ENCODE data around the gene NCOA3. TPM values are rescaled to one million over a fixed set of nuclear protein-coding genes. Genes with fewer than 3 reads are reported as not detected.

NCOA3 gene
- total RNA-seq, 1 experiment from 2014 or later: 96.7 TPM

DNA sequence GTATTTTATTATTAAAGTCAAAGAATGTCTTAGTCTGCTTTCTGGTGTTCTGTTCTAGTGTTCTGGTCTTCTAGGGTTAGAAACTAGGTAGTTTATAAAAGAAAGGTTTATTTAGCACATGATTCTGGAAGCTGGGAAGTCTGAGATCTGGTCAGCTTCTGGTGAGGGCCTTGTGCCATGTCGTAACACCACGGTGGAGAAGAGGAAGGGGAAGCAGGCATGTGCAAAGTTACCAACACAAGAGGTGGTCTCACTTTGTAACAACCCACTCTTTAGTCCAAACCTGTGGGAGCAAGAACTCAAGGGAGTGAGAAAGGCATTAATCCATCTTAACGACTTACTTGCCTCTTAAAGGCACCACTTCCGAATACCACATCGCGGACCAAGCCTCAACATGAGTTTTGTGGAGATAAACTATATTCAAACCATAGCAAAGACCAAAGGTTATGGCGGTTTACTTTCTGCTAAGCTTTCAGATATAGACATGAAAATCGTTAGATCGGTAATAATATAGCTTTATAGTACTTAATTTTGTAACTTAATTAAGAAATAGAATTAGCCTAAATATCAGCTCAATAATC, 99.4 kb downstream of the NCOA3 start:
- no peak for TF ChIP-seq CTCF (IDR thresholded peaks at IDR 0.05; ENCODE audit: insufficient read depth in 1 of 2, low read depth in 1 of 2, low read length in 1 of 2, severe bottlenecking in 1 of 2, unreplicated experiment in 1 of 2)
- Histone ChIP-seq H3K4me1 (peaks cover 22% of the 10 kb centered on the region), H3K36me3 (ENCODE audit: control insufficient read depth, insufficient read depth, low read length) (no peaks in the 10 kb centered on the region), H3K27me3 (replicated peaks; ENCODE audit: control insufficient read depth, insufficient read depth, low read length) (no peaks in the 10 kb centered on the region), H3K4me3 (ENCODE audit: low read depth, low read length) (no peak overlapping the region), H3K9me3 (no peaks in the 10 kb centered on the region)
- no peak for DNase-seq
- Mint-ChIP-seq H3K4me3 (ENCODE audit: unreplicated experiment) (no peak overlapping the region), H3K9me3 (ENCODE audit: unreplicated experiment) (no peaks in the 10 kb centered on the region), H3K36me3 (ENCODE audit: insufficient read depth, unreplicated experiment) (peaks cover 44% of the 10 kb centered on the region), H3K4me1 (ENCODE audit: low read depth, unreplicated experiment) (peaks cover 38% of the 10 kb centered on the region), H3K27ac (ENCODE audit: unreplicated experiment) (no peak overlapping the region), H3K27me3 (ENCODE audit: insufficient read depth, unreplicated experiment) (no peaks in the 10 kb centered on the region)
- no TSS peak for BruUV-seq (replicated peaks)
- intact Hi-C loops (cut with micrococcal nuclease; ENCODE audit: unreplicated experiment): no loop called here
- POLR2A ChIA-PET: interaction anchor here (0.7 kb wide), 1 partner anchor 68 kb away, joined by 3 read pairs; no protein-coding TSS in a partner anchor
- CTCF ChIA-PET: interaction anchor here (0.8 kb wide), 1 partner anchor 40 kb away, joined by 3 read pairs; no protein-coding TSS in a partner anchor

- TF ChIP-seq CTCF (IDR thresholded peaks at IDR 0.05; ENCODE audit: insufficient read depth in 1 of 2, low read depth in 1 of 2, low read length in 1 of 2, severe bottlenecking in 1 of 2, unreplicated experiment in 1 of 2): no peak
- POLR2A ChIA-PET: no interaction called here
These were observed 101.6 kb downstream of the NCOA3 start for GRCh38 chr20:47603260-47603659.

GRCh38 chr20:47605673-47606413, 104.2 kb downstream of the NCOA3 start:
- Mint-ChIP-seq H3K27ac (ENCODE audit: unreplicated experiment) (no peak overlapping the region), H3K4me1 (ENCODE audit: low read depth, unreplicated experiment) (peaks cover 26% of the 10 kb centered on the region), H3K4me3 (ENCODE audit: unreplicated experiment) (no peak overlapping the region), H3K9me3 (ENCODE audit: unreplicated experiment) (no peaks in the 10 kb centered on the region), H3K27me3 (ENCODE audit: insufficient read depth, unreplicated experiment) (no peaks in the 10 kb centered on the region), H3K36me3 (ENCODE audit: insufficient read depth, unreplicated experiment) (peaks cover 32% of the 10 kb centered on the region)
- DNase-seq: no peak
- Histone ChIP-seq H3K4me1 (peaks cover 6% of the 10 kb centered on the region), H3K9me3 (no peaks in the 10 kb centered on the region), H3K36me3 (ENCODE audit: control insufficient read depth, insufficient read depth, low read length) (no peaks in the 10 kb centered on the region), H3K4me3 (ENCODE audit: low read depth, low read length) (no peak overlapping the region), H3K27me3 (replicated peaks; ENCODE audit: control insufficient read depth, insufficient read depth, low read length) (no peaks in the 10 kb centered on the region)
- TF ChIP-seq CTCF (IDR thresholded peaks at IDR 0.05; ENCODE audit: insufficient read depth in 1 of 2, low read depth in 1 of 2, low read length in 1 of 2, severe bottlenecking in 1 of 2, unreplicated experiment in 1 of 2): no peak
- intact Hi-C loops (cut with micrococcal nuclease; ENCODE audit: unreplicated experiment): no loop called here
- ChIA-PET POLR2A (no interaction called here), CTCF (no interaction called here)
- BruUV-seq (replicated peaks): no TSS peak

More at GRCh38 chr20:47603260-47603659, 101.6 kb downstream of the NCOA3 start:
- Mint-ChIP-seq H3K27me3 (ENCODE audit: insufficient read depth, unreplicated experiment) (no peaks in the 10 kb centered on the region), H3K36me3 (ENCODE audit: insufficient read depth, unreplicated experiment) (peaks cover 32% of the 10 kb centered on the region), H3K4me1 (ENCODE audit: low read depth, unreplicated experiment) (peaks cover 40% of the 10 kb centered on the region), H3K27ac (ENCODE audit: unreplicated experiment) (no peak overlapping the region), H3K9me3 (ENCODE audit: unreplicated experiment) (no peaks in the 10 kb centered on the region), H3K4me3 (ENCODE audit: unreplicated experiment) (no peak overlapping the region)
- BruUV-seq (replicated peaks): no TSS peak
- intact Hi-C loops (cut with micrococcal nuclease; ENCODE audit: unreplicated experiment): no loop called here
- Histone ChIP-seq H3K4me3 (ENCODE audit: low read depth, low read length) (no peak overlapping the region), H3K36me3 (ENCODE audit: control insufficient read depth, insufficient read depth, low read length) (no peaks in the 10 kb centered on the region), H3K9me3 (no peaks in the 10 kb centered on the region), H3K27me3 (replicated peaks; ENCODE audit: control insufficient read depth, insufficient read depth, low read length) (no peaks in the 10 kb centered on the region), H3K4me1 (peaks cover 20% of the 10 kb centered on the region)
- DNase-seq: no peak
- CTCF ChIA-PET: no interaction called here
